Endothelial cell (in vitro differentiated cells): ENCODE data around the gene BLOC1S5. TPM values are rescaled to one million over a fixed set of nuclear protein-coding genes. Genes with fewer than 3 reads are reported as not detected.

Experiments used
- DNase-seq: peaks from one replicate; pipeline ENCODE4 v3.0.0; 2021; ENCODE audit warnings: low spot score
- H3K27ac Mint-ChIP-seq: one replicate; pipeline ENCODE4 v1.8.0; 2021; ENCODE audit warnings: mixed read lengths, inconsistent platforms; ENCODE audit not compliant: unreplicated experiment
- H3K27me3 Mint-ChIP-seq: one replicate; pipeline ENCODE4 v1.8.0; 2021; ENCODE audit warnings: mild to moderate bottlenecking, moderate library complexity, mixed read lengths, inconsistent platforms; ENCODE audit not compliant: unreplicated experiment
- H3K36me3 Mint-ChIP-seq: one replicate; pipeline ENCODE4 v1.8.0; 2021; ENCODE audit warnings: mild to moderate bottlenecking, low read depth, mixed read lengths, inconsistent platforms; ENCODE audit not compliant: unreplicated experiment
- H3K4me1 Mint-ChIP-seq: one replicate; pipeline ENCODE4 v1.8.0; 2021; ENCODE audit warnings: mild to moderate bottlenecking, mixed read lengths, inconsistent platforms; ENCODE audit not compliant: unreplicated experiment
- H3K4me3 Mint-ChIP-seq: one replicate; pipeline ENCODE4 v1.8.0; 2021; ENCODE audit warnings: mild to moderate bottlenecking, mixed read lengths, inconsistent platforms; ENCODE audit not compliant: unreplicated experiment
- H3K9me3 Mint-ChIP-seq: one replicate; pipeline ENCODE4 v1.8.0; 2021; ENCODE audit warnings: mixed read lengths, inconsistent platforms; ENCODE audit not compliant: unreplicated experiment
- CTCF ChIP-seq: fragments of 200-600 bp; sonication (generic); IDR thresholded peaks from one replicate; pipeline ENCODE4 v1.5.0; 2021; ENCODE audit warnings: antibody characterized with exemption; ENCODE audit not compliant: unreplicated experiment
- total RNA-seq: library from RNA; stranded (reverse); fragmentation: NEBNext Ultra II Directional; extraction: Animal tissue kit (Norgen Biotek cat#: 25700); gene quantifications from one replicate; pipeline ENCODE4 v1.2.1, GENCODE V29; 2021; ENCODE audit not compliant: unreplicated experiment

BLOC1S5 gene
- total RNA-seq, 1 donor from 2014 or later = 13.2 TPM

GRCh38 chr6:8064638-8065518 lies 689 bp upstream of the BLOC1S5 start:
- DNase-seq = no peak
- peak overlapping the region; percentile 96 for H3K4me3 Mint-ChIP-seq
- no peaks in the 10 kb centered on the region for H3K9me3 Mint-ChIP-seq
- no peaks in the 10 kb centered on the region for H3K36me3 Mint-ChIP-seq
- H3K27me3 Mint-ChIP-seq = peaks cover 3% of the 10 kb centered on the region
- H3K4me1 Mint-ChIP-seq = peaks cover 8% of the 10 kb centered on the region
- H3K27ac Mint-ChIP-seq = peak overlapping the region; percentile 72
- TF ChIP-seq CTCF = no peak

GRCh38 chr6:8061736-8062135 lies 2.5 kb downstream of the BLOC1S5 start:
- Mint-ChIP-seq H3K4me1 (peaks cover 8% of the 10 kb centered on the region), H3K27ac (no peak overlapping the region), H3K36me3 (no peaks in the 10 kb centered on the region), H3K4me3 (no peak overlapping the region), H3K27me3 (peaks cover 3% of the 10 kb centered on the region), H3K9me3 (no peaks in the 10 kb centered on the region)
- no peak for DNase-seq
- TF ChIP-seq CTCF = no peak

DNA sequence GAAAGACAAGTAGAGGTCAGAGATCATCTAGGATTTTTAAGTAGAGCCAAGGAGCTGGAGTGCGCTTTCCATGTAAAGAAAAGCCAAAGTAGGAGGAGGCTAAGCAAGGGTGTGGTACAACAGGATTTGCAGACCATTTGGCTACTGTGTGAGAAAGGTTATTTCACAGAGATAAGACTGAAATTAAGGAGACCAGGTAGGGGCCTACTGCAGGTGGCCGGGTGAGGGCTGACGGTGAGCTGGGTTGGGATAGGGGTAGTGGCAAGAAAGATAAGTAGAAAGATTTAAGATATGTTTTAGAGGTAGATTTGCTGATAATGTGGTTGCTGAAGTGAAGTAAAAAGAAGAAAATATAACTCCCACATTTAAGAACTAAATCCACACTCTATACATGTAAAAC lies 3.8 kb downstream of the BLOC1S5 start:
- Mint-ChIP-seq H3K27me3 (peaks cover 3% of the 10 kb centered on the region), H3K27ac (no peak overlapping the region), H3K4me3 (no peak overlapping the region), H3K36me3 (no peaks in the 10 kb centered on the region), H3K9me3 (no peaks in the 10 kb centered on the region), H3K4me1 (peaks cover 8% of the 10 kb centered on the region)
- DNase-seq = no peak
- no peak for TF ChIP-seq CTCF

DNA sequence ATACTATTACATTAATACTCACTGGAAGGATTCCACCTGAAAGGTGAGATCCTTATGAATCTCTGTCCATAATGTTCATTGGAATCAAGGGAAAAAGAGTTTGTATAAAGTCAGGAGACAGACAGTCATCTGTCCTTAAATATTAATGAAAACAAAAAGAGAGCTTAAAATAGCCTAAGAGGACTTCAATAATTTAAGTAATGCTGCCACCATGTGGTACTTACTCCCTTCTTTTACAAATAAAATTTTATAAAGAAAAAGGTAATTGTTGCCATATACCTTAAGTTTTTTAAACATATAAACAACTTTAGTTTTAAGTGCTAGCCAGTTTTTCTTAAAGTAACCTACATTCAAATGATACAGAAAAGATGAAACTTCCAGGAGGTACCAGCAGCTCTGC lies 5.1 kb downstream of the BLOC1S5 start:
- H3K27me3 Mint-ChIP-seq = peaks cover 3% of the 10 kb centered on the region
- H3K4me3 Mint-ChIP-seq = no peak overlapping the region
- H3K27ac Mint-ChIP-seq = no peak overlapping the region
- peaks cover 3% of the 10 kb centered on the region for H3K4me1 Mint-ChIP-seq
- H3K36me3 Mint-ChIP-seq = no peaks in the 10 kb centered on the region
- no peak for DNase-seq
- no peaks in the 10 kb centered on the region for H3K9me3 Mint-ChIP-seq
- no peak for TF ChIP-seq CTCF

DNA sequence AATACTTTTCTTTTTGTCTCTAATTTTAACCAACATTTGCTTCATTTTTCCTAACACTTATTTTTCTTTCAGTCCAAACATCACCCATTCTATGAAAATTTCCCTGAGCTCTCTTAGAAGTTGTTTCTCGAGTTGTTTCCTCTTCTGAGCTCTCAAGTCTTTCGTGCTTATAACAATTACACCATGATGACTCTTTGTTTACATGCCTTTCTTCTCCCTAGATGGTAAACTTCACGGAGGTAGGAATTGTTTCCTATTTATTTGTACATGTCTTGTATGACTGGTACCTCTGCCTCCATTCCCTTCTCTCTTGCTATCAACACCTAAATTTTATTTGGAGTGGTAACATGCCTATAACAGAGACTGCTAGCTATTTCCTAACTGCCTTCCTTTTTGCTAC lies 6.4 kb downstream of the BLOC1S5 start:
- no peaks in the 10 kb centered on the region for H3K9me3 Mint-ChIP-seq
- peaks cover 3% of the 10 kb centered on the region for H3K27me3 Mint-ChIP-seq
- no peak overlapping the region for H3K4me3 Mint-ChIP-seq
- no peaks in the 10 kb centered on the region for H3K4me1 Mint-ChIP-seq
- no peak overlapping the region for H3K27ac Mint-ChIP-seq
- no peak for TF ChIP-seq CTCF
- DNase-seq = no peak
- no peaks in the 10 kb centered on the region for H3K36me3 Mint-ChIP-seq
